Subcutaneous abdominal adipose tissue (tissue), 5 donors: ENCODE results near the gene ABCA13.

Experiments
- H3K27ac ChIP-seq: one replicate; pipeline ENCODE4 v1.7.0; 2013; ENCODE audit warnings: low read depth, mild to moderate bottlenecking, inconsistent platforms, low read length, moderate library complexity
- H3K27me3 ChIP-seq, 5 donors: one replicate each; pipeline ENCODE4 v1.7.0; 2013; ENCODE audit warnings: low read length in 5 of 5, inconsistent platforms in 1 of 5; ENCODE audit not compliant: control insufficient read depth in 5 of 5, insufficient read depth in 4 of 5
- H3K36me3 ChIP-seq, 5 donors: one replicate each; pipeline ENCODE4 v1.7.0; 2013; ENCODE audit warnings: low read length in 5 of 5; ENCODE audit not compliant: control insufficient read depth in 5 of 5, insufficient read depth in 5 of 5
- H3K4me1 ChIP-seq, 5 donors: one replicate each; pipeline ENCODE4 v1.7.0; 2013; ENCODE audit warnings: low read length in 5 of 5, mild to moderate bottlenecking in 3 of 5, moderate library complexity in 1 of 5; ENCODE audit not compliant: control insufficient read depth in 5 of 5, insufficient read depth in 5 of 5
- H3K4me3 ChIP-seq, 5 donors: one replicate each; pipeline ENCODE4 v1.7.0; 2013; ENCODE audit warnings: low read length in 5 of 5, low read depth in 1 of 5
- H3K9ac ChIP-seq, 5 donors: one replicate each; pipeline ENCODE4 v1.7.0; 2013; ENCODE audit warnings: low read length in 5 of 5, mild to moderate bottlenecking in 4 of 5, moderate library complexity in 3 of 5
- H3K9me3 ChIP-seq, 5 donors: one replicate each; pipeline ENCODE4 v1.7.0; 2013; ENCODE audit warnings: low read length in 5 of 5; ENCODE audit not compliant: control insufficient read depth in 5 of 5
- donor health status: healthy.
- donor health status: healthy.
- donor health status: healthy.
- donor health status: healthy.
- donor health status: healthy.

Gene ABCA13

GRCh38 chr7:48414011-48414732 lies 242.9 kb downstream of the ABCA13 start:
- Histone ChIP-seq H3K27me3 (no peaks in the 10 kb centered on the region), H3K9ac (no peak overlapping the region), H3K4me1 (no peaks in the 10 kb centered on the region), H3K4me3 (no peak overlapping the region), H3K36me3 (no peaks in the 10 kb centered on the region), H3K27ac (no peak overlapping the region), H3K9me3 (peaks cover 0 to 6% (median 0%) of the 10 kb centered on the region in 5 donors)

GRCh38 chr7:48416327-48416908 lies 245.2 kb downstream of the ABCA13 start:
- Histone ChIP-seq H3K9me3 (peaks cover 0 to 6% (median 0%) of the 10 kb centered on the region in 5 donors), H3K36me3 (no peaks in the 10 kb centered on the region), H3K4me1 (no peaks in the 10 kb centered on the region), H3K27me3 (no peaks in the 10 kb centered on the region), H3K4me3 (no peak overlapping the region), H3K27ac (no peak overlapping the region), H3K9ac (no peak overlapping the region)

- Histone ChIP-seq H3K36me3 (no peaks in the 10 kb centered on the region), H3K4me1 (no peaks in the 10 kb centered on the region), H3K27ac (no peak overlapping the region), H3K9me3 (peaks cover 0 to 6% (median 0%) of the 10 kb centered on the region in 5 donors), H3K27me3 (no peaks in the 10 kb centered on the region), H3K4me3 (no peak overlapping the region), H3K9ac (no peak overlapping the region)
Measured at GRCh38 chr7:48419401-48419800, 248.1 kb downstream of the ABCA13 start.

DNA sequence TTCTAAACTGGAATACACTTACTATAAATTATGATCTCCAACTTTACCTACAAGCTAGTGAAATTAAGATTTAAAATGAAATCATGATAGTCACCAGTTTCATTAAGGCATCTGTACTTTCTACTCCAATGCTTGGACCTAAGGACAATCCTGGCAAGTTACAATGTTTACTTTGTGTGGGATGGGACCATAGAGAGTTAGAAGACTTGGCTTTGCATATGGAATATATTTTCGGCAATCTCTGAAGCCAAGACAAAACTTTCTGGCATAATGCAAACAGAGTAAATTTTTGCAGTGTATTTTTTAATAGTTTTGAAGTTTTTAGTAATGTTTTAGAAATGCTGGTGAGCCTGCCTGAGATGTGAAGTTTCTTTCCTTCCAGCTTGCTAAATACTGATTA lies 248.9 kb downstream of the ABCA13 start:
- no peaks in the 10 kb centered on the region for H3K4me1 ChIP-seq

DNA sequence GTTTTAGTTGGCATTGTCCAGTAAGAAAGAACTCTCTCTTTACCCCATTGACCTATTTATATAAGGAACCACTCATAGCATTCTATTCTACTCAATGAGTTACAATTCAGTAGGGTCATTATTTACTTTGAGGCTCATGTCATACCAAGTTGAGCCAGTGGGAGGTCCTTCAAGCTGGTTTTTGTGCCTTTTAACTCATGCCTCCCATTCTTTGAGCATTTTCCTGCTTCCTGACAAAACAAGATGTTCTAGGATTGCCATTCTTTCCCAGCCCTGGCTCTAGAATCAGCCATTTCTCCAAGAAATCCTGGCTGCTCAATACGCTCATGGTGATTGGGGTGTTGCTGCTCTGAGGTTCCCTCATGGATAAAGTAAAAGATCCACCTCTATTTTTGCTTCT lies 250.1 kb downstream of the ABCA13 start:
- no peak overlapping the region for H3K27ac ChIP-seq
- H3K9ac ChIP-seq: no peak overlapping the region
- H3K36me3 ChIP-seq: no peaks in the 10 kb centered on the region
- H3K4me1 ChIP-seq: no peaks in the 10 kb centered on the region
- peaks cover 0 to 2% (median 0%) of the 10 kb centered on the region in 5 donors for H3K9me3 ChIP-seq
- H3K27me3 ChIP-seq: no peaks in the 10 kb centered on the region
- H3K4me3 ChIP-seq: no peak overlapping the region

More for the DNA sequence above, 248.9 kb downstream of the ABCA13 start:
- Histone ChIP-seq H3K9me3 (peaks cover 0 to 6% (median 0%) of the 10 kb centered on the region in 5 donors), H3K4me3 (no peak overlapping the region), H3K9ac (no peak overlapping the region), H3K27me3 (no peaks in the 10 kb centered on the region), H3K27ac (no peak overlapping the region), H3K36me3 (no peaks in the 10 kb centered on the region)

DNA sequence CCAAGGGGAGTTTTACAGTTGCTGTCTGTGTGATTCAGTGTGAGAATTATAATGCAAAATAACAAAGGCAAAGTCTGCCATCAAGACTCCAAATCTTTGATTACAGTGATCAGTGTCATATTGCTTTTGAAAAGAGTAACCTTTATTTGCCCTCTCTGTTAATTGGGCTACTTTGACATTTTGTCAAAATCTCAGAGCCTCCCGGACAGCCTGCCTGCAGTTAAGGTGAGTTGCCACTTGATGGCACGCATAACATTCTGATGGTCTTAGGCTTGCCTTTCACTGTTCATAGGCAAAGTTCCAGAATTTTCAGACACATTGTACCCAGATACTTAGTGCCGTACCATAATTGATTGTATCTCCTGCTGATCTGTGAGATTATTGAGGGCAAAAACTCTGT lies 253.5 kb downstream of the ABCA13 start:
- no peaks in the 10 kb centered on the region for H3K4me1 ChIP-seq
- H3K27ac ChIP-seq: no peak overlapping the region
- no peaks in the 10 kb centered on the region for H3K9me3 ChIP-seq
- H3K27me3 ChIP-seq: no peaks in the 10 kb centered on the region
- H3K4me3 ChIP-seq: no peak overlapping the region
- H3K36me3 ChIP-seq: no peaks in the 10 kb centered on the region
- H3K9ac ChIP-seq: no peak overlapping the region

- Histone ChIP-seq H3K9ac (no peak overlapping the region), H3K27me3 (no peaks in the 10 kb centered on the region), H3K9me3 (no peaks in the 10 kb centered on the region), H3K27ac (no peak overlapping the region), H3K36me3 (no peaks in the 10 kb centered on the region), H3K4me1 (no peaks in the 10 kb centered on the region), H3K4me3 (no peak overlapping the region)
Measured at GRCh38 chr7:48426331-48426965, 255.2 kb downstream of the ABCA13 start.

DNA sequence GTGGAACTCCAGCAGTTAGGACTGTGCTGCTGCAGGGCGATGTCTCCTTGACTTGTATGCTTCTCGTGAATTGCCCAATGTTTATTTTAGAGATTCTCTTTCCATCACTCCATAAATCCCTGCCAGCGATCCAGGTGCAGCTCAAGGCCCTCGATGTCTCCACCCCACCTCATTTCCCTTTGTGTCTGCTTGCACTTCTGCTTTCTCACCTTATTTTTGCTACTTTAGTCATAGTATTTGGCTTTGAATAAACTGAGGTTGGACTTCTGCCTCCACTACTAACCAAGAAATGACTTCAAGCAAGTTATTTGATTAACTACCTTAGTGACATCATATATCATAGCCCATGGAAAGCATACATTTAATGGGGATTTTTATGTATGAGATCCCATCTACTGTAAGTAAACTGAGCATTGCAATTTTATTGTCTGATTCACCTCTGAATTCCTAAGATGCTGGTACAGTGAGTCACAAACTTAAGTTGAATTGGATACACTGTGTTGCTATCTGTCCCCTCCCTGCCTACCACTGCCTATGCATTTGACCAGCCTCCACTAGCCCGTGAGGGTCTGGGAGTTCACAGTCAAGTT lies 255.8 kb downstream of the ABCA13 start:
- H3K36me3 ChIP-seq: no peaks in the 10 kb centered on the region
- H3K9ac ChIP-seq: no peak overlapping the region
- H3K4me3 ChIP-seq: no peak overlapping the region
- H3K27ac ChIP-seq: no peak overlapping the region
- no peaks in the 10 kb centered on the region for H3K4me1 ChIP-seq
- H3K27me3 ChIP-seq: no peaks in the 10 kb centered on the region
- no peaks in the 10 kb centered on the region for H3K9me3 ChIP-seq

DNA sequence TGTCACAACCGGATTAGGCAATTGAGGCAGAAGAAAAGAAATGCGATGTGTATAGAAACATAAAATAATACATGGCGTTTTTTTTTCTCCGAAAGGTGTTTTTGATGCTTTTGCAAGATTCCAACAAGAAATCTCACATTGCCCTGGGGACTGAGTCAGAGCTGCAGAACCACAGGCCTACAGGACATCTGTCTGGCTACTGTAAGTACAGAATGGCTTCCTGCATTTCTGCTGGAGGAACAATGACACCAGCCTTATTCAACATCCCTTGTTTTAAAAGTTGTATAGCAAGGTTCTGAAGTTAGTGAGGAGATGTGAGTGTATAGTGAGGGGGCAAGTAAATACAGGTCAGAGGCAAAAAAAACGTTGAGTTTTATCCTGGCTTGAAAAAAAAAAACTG lies 256.4 kb downstream of the ABCA13 start:
- H3K4me3 ChIP-seq: no peak overlapping the region
- no peaks in the 10 kb centered on the region for H3K36me3 ChIP-seq
- no peaks in the 10 kb centered on the region for H3K4me1 ChIP-seq
- H3K9ac ChIP-seq: no peak overlapping the region
- H3K27ac ChIP-seq: no peak overlapping the region
- no peaks in the 10 kb centered on the region for H3K27me3 ChIP-seq
- H3K9me3 ChIP-seq: no peaks in the 10 kb centered on the region

GRCh38 chr7:48428091-48428684 lies 256.9 kb downstream of the ABCA13 start:
- Histone ChIP-seq H3K27me3 (no peaks in the 10 kb centered on the region), H3K4me1 (no peaks in the 10 kb centered on the region), H3K9ac (no peak overlapping the region), H3K36me3 (no peaks in the 10 kb centered on the region), H3K27ac (no peak overlapping the region), H3K9me3 (no peaks in the 10 kb centered on the region), H3K4me3 (no peak overlapping the region)
